BJ (cell line): ENCODE results near the gene AUH. TPM values are rescaled to one million over a fixed set of nuclear protein-coding genes. Genes with fewer than 3 reads are reported as not detected.

Experiments
- CTCF ChIA-PET: fragments of 350-600 bp; formaldehyde crosslinking; extraction: SDS; loops from one replicate; lab custom pipeline; 2021; ENCODE audit warnings: antibody characterized with exemption, inconsistent platforms; lab: Yijun Ruan, JAX
- POLR2A ChIA-PET: fragments of 300-600 bp; sonication (Branson Sonifier 250); formaldehyde crosslinking; extraction: SDS; loops from one replicate; lab custom pipeline; 2021; ENCODE audit warnings: antibody characterized with exemption; lab: Charles Lee
- DNase-seq: peaks from one replicate; pipeline ENCODE4 v3.0.0-alpha.2; 2011; ENCODE audit warnings: low read depth
- H3K27me3 ChIP-seq: 2 replicates; pipeline ENCODE4 v1.6.0; 2011; ENCODE audit warnings: low read length; ENCODE audit not compliant: control insufficient read depth, insufficient read depth
- H3K36me3 ChIP-seq: 2 replicates; pipeline ENCODE4 v1.5.1; 2011; ENCODE audit warnings: low read length; ENCODE audit not compliant: control insufficient read depth, insufficient read depth
- H3K4me3 ChIP-seq: 2 replicates; pipeline ENCODE4 v1.5.1; 2011; ENCODE audit warnings: low read depth, mild to moderate bottlenecking, control low read depth, low read length
- polyA plus RNA-seq: library from polyadenylated mRNA; depleted of rRNA; stranded (reverse); fragments of >200 nt; gene quantifications from 2 replicates; pipeline ENCODE4 v1.2.3, GENCODE V29; 2011
- TF ChIP-seq, protein P1 (sequence below): IDR thresholded peaks from 2 replicates; pipeline ENCODE4 v1.5.1; 2011; ENCODE audit warnings: low read depth, mild to moderate bottlenecking, control low read depth, inconsistent platforms, low read length, moderate library complexity; ENCODE audit not compliant: insufficient read depth

Gene AUH
- polyA plus RNA-seq, 1 experiment: 4.1 TPM

DNA sequence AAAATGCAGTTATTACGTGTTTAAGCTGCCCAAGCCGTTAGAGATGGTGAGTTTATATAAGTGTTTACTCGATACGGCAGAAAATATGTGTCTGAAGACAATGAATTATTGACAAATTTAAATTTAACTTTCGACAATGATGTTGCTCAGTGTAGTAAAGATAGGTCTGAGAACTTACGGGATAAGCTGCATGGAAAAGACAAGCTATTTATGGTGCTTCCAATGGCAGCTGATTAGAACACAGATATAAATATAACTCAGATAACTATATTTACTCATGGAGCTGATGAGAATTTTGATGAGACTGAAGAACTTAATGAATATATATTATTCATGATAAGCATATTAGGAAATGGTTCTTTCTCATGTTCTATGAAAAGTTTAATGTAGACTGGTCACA is 139.3 kb downstream of the AUH start:
- DNase-seq: no peak
- CTCF ChIA-PET: interaction anchor here (0.7 kb wide), 1 partner anchor 31 kb away, joined by 3 read pairs; no protein-coding TSS in a partner anchor
- no peak overlapping the region for H3K4me3 ChIP-seq
- TF ChIP-seq, protein P1, sequence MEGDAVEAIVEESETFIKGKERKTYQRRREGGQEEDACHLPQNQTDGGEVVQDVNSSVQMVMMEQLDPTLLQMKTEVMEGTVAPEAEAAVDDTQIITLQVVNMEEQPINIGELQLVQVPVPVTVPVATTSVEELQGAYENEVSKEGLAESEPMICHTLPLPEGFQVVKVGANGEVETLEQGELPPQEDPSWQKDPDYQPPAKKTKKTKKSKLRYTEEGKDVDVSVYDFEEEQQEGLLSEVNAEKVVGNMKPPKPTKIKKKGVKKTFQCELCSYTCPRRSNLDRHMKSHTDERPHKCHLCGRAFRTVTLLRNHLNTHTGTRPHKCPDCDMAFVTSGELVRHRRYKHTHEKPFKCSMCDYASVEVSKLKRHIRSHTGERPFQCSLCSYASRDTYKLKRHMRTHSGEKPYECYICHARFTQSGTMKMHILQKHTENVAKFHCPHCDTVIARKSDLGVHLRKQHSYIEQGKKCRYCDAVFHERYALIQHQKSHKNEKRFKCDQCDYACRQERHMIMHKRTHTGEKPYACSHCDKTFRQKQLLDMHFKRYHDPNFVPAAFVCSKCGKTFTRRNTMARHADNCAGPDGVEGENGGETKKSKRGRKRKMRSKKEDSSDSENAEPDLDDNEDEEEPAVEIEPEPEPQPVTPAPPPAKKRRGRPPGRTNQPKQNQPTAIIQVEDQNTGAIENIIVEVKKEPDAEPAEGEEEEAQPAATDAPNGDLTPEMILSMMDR: no peak
- no peaks in the 10 kb centered on the region for H3K27me3 ChIP-seq
- POLR2A ChIA-PET: no interaction called here
- H3K36me3 ChIP-seq: 0 out of 2 replicates have a peak, but pooled peaks cover 2% of the 10 kb centered on the region

DNA sequence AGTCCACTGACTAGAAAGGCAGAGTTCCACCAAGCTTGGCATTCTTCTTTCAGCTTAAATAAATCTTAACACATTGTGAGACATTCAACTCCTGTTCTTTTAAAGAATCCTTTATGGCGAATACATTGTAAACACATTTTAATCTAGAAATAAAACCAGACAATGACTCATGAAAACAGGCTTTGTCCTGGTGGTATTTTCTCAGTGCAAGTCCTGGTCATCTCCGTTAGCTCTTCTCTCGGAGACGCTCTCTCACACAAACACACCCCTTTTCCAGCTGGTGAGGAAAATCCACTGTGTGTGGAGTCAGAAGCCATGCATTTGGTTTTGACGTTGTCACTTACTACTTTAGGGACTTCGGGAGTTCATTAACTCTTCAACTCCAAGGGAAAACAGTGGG is 140.4 kb downstream of the AUH start:
- ChIA-PET POLR2A (interaction anchor here (0.6 kb wide), 1 partner anchor 203 kb away, joined by 3 read pairs; no protein-coding TSS in a partner anchor), CTCF (interaction anchor here (1.6 kb wide), 1 partner anchor 18 kb away, joined by 4 read pairs; no protein-coding TSS in a partner anchor)

DNA sequence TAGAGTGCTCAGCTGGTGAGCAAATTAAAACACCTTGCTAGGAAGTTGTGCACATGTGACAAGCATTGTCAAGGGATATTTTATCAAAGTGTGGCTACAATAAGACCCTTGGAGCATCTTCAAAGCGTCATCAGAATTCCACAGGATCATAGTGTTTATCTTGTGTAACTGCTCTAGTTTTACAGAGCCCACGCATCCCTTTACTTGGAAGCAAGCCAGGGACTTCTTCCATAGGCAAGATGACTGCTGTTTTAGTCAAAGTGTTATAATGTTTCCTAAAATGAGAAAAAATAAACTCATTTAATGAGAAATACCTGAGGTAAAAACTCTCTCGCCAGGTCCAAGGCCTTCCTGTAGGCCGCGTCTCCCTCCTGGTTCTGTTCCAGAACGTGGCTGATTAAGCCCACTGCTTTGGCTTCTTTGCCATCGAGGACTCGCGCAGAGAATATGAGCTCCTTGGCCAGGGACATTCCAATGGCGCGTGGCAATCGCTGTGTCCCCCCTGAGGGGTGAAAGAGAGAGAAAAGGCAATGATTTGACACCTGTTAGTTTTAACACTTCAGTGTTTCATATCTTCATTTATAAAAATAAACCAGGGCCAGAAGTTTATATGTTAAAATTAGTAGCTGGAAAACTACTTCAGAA is 141.1 kb downstream of the AUH start:
- CTCF ChIA-PET: interaction anchor here (1.6 kb wide), 1 partner anchor 18 kb away, joined by 4 read pairs; no protein-coding TSS in a partner anchor

More for the DNA sequence above, 140.4 kb downstream of the AUH start:
- DNase-seq: no peak
- TF ChIP-seq, protein P1: no peak
- 0 out of 2 replicates have a peak, but pooled peaks cover 2% of the 10 kb centered on the region for H3K36me3 ChIP-seq
- no peaks in the 10 kb centered on the region for H3K27me3 ChIP-seq
- H3K4me3 ChIP-seq: no peak overlapping the region

DNA sequence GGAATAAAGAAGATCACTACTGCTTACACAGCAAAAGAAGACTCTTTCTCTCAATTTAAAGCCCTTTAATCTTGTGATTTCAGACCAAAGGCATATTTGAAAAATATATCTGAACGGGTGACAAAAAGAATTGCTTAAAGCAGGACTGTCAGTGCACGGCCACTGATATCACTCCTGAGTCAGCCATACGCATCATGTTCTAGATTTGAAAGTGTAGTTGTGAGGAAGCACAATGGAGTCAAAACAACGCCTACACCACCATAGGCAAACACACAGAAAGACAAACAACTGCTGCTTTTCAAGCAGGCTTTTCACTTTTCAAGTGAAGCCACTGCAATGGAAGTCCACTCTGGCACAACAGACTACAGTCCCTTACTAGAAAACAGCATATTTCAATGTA is 141.7 kb downstream of the AUH start:
- DNase-seq: no peak
- no peak overlapping the region for H3K4me3 ChIP-seq
- H3K36me3 ChIP-seq: 0 out of 2 replicates have a peak, but pooled peaks cover 2% of the 10 kb centered on the region
- POLR2A ChIA-PET: no interaction called here
- CTCF ChIA-PET: no interaction called here
- TF ChIP-seq, protein P1: no peak
- H3K27me3 ChIP-seq: no peaks in the 10 kb centered on the region

More for the DNA sequence above, 141.1 kb downstream of the AUH start:
- H3K36me3 ChIP-seq: 0 out of 2 replicates have a peak, but pooled peaks cover 2% of the 10 kb centered on the region
- POLR2A ChIA-PET: interaction anchor here (0.6 kb wide), 1 partner anchor 203 kb away, joined by 3 read pairs; no protein-coding TSS in a partner anchor
- no peaks in the 10 kb centered on the region for H3K27me3 ChIP-seq
- TF ChIP-seq, protein P1: no peak
- no peak overlapping the region for H3K4me3 ChIP-seq
- no peak for DNase-seq

DNA sequence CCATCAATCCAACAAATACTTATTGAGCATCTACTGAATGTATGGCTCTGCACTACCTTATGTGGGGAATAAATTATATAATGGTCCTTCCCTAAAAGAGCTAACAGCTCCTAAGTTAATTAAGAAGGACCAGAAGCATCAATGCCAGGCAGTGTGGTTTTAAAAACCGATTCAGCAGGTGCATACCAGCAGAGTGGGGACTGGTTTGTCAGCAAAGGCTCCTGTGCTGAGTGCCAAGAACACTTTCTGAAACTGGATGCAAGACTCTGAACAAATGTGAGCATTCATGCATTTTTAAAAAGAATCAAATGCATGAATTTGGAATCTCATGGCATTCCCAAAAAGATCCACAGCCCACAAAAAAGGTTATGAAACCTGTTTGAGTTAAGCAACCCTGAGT is 142.2 kb downstream of the AUH start:
- ChIA-PET POLR2A (no interaction called here), CTCF (no interaction called here)
- TF ChIP-seq, protein P1: no peak
- no peak overlapping the region for H3K4me3 ChIP-seq
- no peak for DNase-seq
- H3K36me3 ChIP-seq: 0 out of 2 replicates have a peak, but pooled peaks cover 2% of the 10 kb centered on the region
- H3K27me3 ChIP-seq: no peaks in the 10 kb centered on the region
